ENCODE measurements around the gene YDJC. TPM values are rescaled to one million over a fixed set of nuclear protein-coding genes. Genes with fewer than 3 reads are reported as not detected.

Gene YDJC
- total RNA-seq, 4 donors from 2014 or later, result 44.5 to 72.7 (median 54.6) TPM

- H3K9me3 ChIP-seq, result no peaks in the 10 kb centered on the region
- no peak for DNase-seq
- 83 to 87% methylated on average over 11 to 19 of the region's 19 CpGs for WGBS, 2 donors
- no peak for TF ChIP-seq POLR2A (IDR thresholded peaks at IDR 0.05)
- TF ChIP-seq, protein P1, sequence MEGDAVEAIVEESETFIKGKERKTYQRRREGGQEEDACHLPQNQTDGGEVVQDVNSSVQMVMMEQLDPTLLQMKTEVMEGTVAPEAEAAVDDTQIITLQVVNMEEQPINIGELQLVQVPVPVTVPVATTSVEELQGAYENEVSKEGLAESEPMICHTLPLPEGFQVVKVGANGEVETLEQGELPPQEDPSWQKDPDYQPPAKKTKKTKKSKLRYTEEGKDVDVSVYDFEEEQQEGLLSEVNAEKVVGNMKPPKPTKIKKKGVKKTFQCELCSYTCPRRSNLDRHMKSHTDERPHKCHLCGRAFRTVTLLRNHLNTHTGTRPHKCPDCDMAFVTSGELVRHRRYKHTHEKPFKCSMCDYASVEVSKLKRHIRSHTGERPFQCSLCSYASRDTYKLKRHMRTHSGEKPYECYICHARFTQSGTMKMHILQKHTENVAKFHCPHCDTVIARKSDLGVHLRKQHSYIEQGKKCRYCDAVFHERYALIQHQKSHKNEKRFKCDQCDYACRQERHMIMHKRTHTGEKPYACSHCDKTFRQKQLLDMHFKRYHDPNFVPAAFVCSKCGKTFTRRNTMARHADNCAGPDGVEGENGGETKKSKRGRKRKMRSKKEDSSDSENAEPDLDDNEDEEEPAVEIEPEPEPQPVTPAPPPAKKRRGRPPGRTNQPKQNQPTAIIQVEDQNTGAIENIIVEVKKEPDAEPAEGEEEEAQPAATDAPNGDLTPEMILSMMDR (IDR thresholded peaks at IDR 0.05), result no peak
- no peak overlapping the region for H3K27ac ChIP-seq
- no peaks in the 10 kb centered on the region for H3K27me3 ChIP-seq
- H3K4me3 ChIP-seq (replicated peaks in 1 of 3), result no peak overlapping the region
- no peaks in the 10 kb centered on the region for H3K36me3 ChIP-seq
- intact Hi-C loops (cut with DNase I), result no loop called here
- peaks cover 6 to 9% of the 10 kb centered on the region in 2 donors for H3K4me1 ChIP-seq
Observed at GRCh38 chr22:21634844-21635243, 5.0 kb upstream of the YDJC start.

- H3K27me3 ChIP-seq, result no peaks in the 10 kb centered on the region
- no peak overlapping the region for H3K27ac ChIP-seq
- H3K36me3 ChIP-seq, result no peaks in the 10 kb centered on the region
- H3K4me1 ChIP-seq, result peaks cover 7% of the 10 kb centered on the region in 2 donors
- intact Hi-C loops (cut with DNase I), result no loop called here
- TF ChIP-seq POLR2A (IDR thresholded peaks at IDR 0.05), result no peak
- TF ChIP-seq, protein P1 (IDR thresholded peaks at IDR 0.05), result no peak
- 96 to 99% methylated on average over 14 of the region's 16 CpGs for WGBS, 2 donors
- H3K9me3 ChIP-seq, result no peaks in the 10 kb centered on the region
- no peak for DNase-seq
- no peak overlapping the region for H3K4me3 ChIP-seq (replicated peaks in 1 of 3)
Observed at GRCh38 chr22:21634081-21634480, 4.3 kb upstream of the YDJC start.

GRCh38 chr22:21633481-21633880 is 3.7 kb upstream of the YDJC start:
- intact Hi-C loops (cut with DNase I), result no loop called here
- H3K36me3 ChIP-seq, result no peaks in the 10 kb centered on the region
- no peak overlapping the region for H3K27ac ChIP-seq
- peaks cover 11 to 13% of the 10 kb centered on the region in 2 donors for H3K4me1 ChIP-seq
- 100% methylated on average over 2 to 4 of the region's 4 CpGs for WGBS, 2 donors
- no peak for TF ChIP-seq POLR2A (IDR thresholded peaks at IDR 0.05)
- TF ChIP-seq, protein P1 (IDR thresholded peaks at IDR 0.05), result no peak
- DNase-seq, result no peak
- H3K4me3 ChIP-seq (replicated peaks in 1 of 3), result no peak overlapping the region
- H3K27me3 ChIP-seq, result no peaks in the 10 kb centered on the region
- no peaks in the 10 kb centered on the region for H3K9me3 ChIP-seq

- Histone ChIP-seq H3K4me1 (peaks cover 10 to 12% of the 10 kb centered on the region in 2 donors), H3K36me3 (no peaks in the 10 kb centered on the region), H3K27me3 (no peaks in the 10 kb centered on the region), H3K27ac (no peak overlapping the region), H3K9me3 (no peaks in the 10 kb centered on the region), H3K4me3 (replicated peaks in 1 of 3) (no peak overlapping the region)
- no peak for DNase-seq
- TF ChIP-seq, protein P1 (IDR thresholded peaks at IDR 0.05), result no peak
- TF ChIP-seq POLR2A (IDR thresholded peaks at IDR 0.05), result no peak
- 91 to 94% methylated on average over 16 to 18 of the region's 18 CpGs for WGBS, 2 donors
- intact Hi-C loops (cut with DNase I), result no loop called here
Observed at GRCh38 chr22:21632931-21633330, 3.1 kb upstream of the YDJC start.

- DNase-seq, result no peak
- WGBS, 2 donors, result 86 to 87% methylated on average over 17 to 25 of the region's 27 CpGs
- no peak within 1 kb of the TSS for H3K4me3 ChIP-seq (replicated peaks in 1 of 3)
- H3K27me3 ChIP-seq, result no peaks in the 10 kb centered on the region
- H3K36me3 ChIP-seq, result no peaks in the 10 kb centered on the region
- peaks cover 10 to 12% of the 10 kb centered on the region in 2 donors for H3K4me1 ChIP-seq
- H3K9me3 ChIP-seq, result no peaks in the 10 kb centered on the region
- H3K27ac ChIP-seq, result no peak within 1 kb of the TSS
- TF ChIP-seq, protein P1 (IDR thresholded peaks at IDR 0.05), result no peak
- intact Hi-C loops (cut with DNase I), result no loop called here
Observed at GRCh38 chr22:21632237-21632895, 2.5 kb upstream of the YDJC start, which contains the start of gene CCDC116. Gene CCDC116 (plus strand): TSS chr22:21632760. CDS start chr22:21633182, 422 bp downstream.

Data from thyroid gland (tissue), 4 donors.